ENCODE results near the gene DNMT1.

The DNMT1 gene

GRCh38 chr19:10138879-10139795 is 55.6 kb downstream of the DNMT1 start:
- no peaks in the 10 kb centered on the region for H3K27me3 ChIP-seq (ENCODE audit: insufficient read depth, low read length)
- WGBS, result 96% methylated on average over 27 of the region's 27 CpGs
- H3K36me3 ChIP-seq (ENCODE audit: insufficient read depth, low read length), result peaks cover 98% of the 10 kb centered on the region
- H3K4me1 ChIP-seq (ENCODE audit: insufficient read depth, low read length), result no peaks in the 10 kb centered on the region
- no peak overlapping the region for H3K9ac ChIP-seq (ENCODE audit: low read depth, low read length)
- no peak overlapping the region for H3K4me3 ChIP-seq (ENCODE audit: low read length)
- H3K9me3 ChIP-seq (ENCODE audit: insufficient read depth, low read depth, low read length), result no peaks in the 10 kb centered on the region
- H3K27ac ChIP-seq (ENCODE audit: low read depth, low read length), result no peak overlapping the region

- Histone ChIP-seq H3K9me3 (ENCODE audit: insufficient read depth, low read depth, low read length) (no peaks in the 10 kb centered on the region), H3K4me3 (ENCODE audit: low read length) (no peak overlapping the region), H3K36me3 (ENCODE audit: insufficient read depth, low read length) (peaks cover 98% of the 10 kb centered on the region), H3K4me1 (ENCODE audit: insufficient read depth, low read length) (no peaks in the 10 kb centered on the region), H3K9ac (ENCODE audit: low read depth, low read length) (no peak overlapping the region), H3K27me3 (ENCODE audit: insufficient read depth, low read length) (no peaks in the 10 kb centered on the region), H3K27ac (ENCODE audit: low read depth, low read length) (no peak overlapping the region)
- WGBS, result 95% methylated on average over 38 of the region's 38 CpGs
These were observed 56.7 kb downstream of the DNMT1 start for GRCh38 chr19:10137751-10138682.

- no peaks in the 10 kb centered on the region for H3K9me3 ChIP-seq (ENCODE audit: insufficient read depth, low read depth, low read length)
- H3K27ac ChIP-seq (ENCODE audit: low read depth, low read length), result no peak overlapping the region
- H3K4me3 ChIP-seq (ENCODE audit: low read length), result no peak overlapping the region
- 97% methylated on average over 14 of the region's 14 CpGs for WGBS
- H3K36me3 ChIP-seq (ENCODE audit: insufficient read depth, low read length), result peaks cover 93% of the 10 kb centered on the region
- H3K4me1 ChIP-seq (ENCODE audit: insufficient read depth, low read length), result no peaks in the 10 kb centered on the region
- no peak overlapping the region for H3K9ac ChIP-seq (ENCODE audit: low read depth, low read length)
- no peaks in the 10 kb centered on the region for H3K27me3 ChIP-seq (ENCODE audit: insufficient read depth, low read length)
These were observed 57.8 kb downstream of the DNMT1 start for GRCh38 chr19:10136936-10137335.

GRCh38 chr19:10135551-10136334 is 59.0 kb downstream of the DNMT1 start:
- H3K4me1 ChIP-seq (ENCODE audit: insufficient read depth, low read length), result no peaks in the 10 kb centered on the region
- peaks cover 92% of the 10 kb centered on the region for H3K36me3 ChIP-seq (ENCODE audit: insufficient read depth, low read length)
- no peak overlapping the region for H3K27ac ChIP-seq (ENCODE audit: low read depth, low read length)
- no peak overlapping the region for H3K9ac ChIP-seq (ENCODE audit: low read depth, low read length)
- WGBS, result 96% methylated on average over 39 of the region's 39 CpGs
- no peak overlapping the region for H3K4me3 ChIP-seq (ENCODE audit: low read length)
- H3K27me3 ChIP-seq (ENCODE audit: insufficient read depth, low read length), result no peaks in the 10 kb centered on the region
- H3K9me3 ChIP-seq (ENCODE audit: insufficient read depth, low read depth, low read length), result no peaks in the 10 kb centered on the region

GRCh38 chr19:10134040-10134439 is 60.7 kb downstream of the DNMT1 start:
- Histone ChIP-seq H3K4me3 (ENCODE audit: low read length) (no peak overlapping the region), H3K27me3 (ENCODE audit: insufficient read depth, low read length) (no peaks in the 10 kb centered on the region), H3K9me3 (ENCODE audit: insufficient read depth, low read depth, low read length) (no peaks in the 10 kb centered on the region), H3K9ac (ENCODE audit: low read depth, low read length) (no peak overlapping the region), H3K4me1 (ENCODE audit: insufficient read depth, low read length) (no peaks in the 10 kb centered on the region), H3K27ac (ENCODE audit: low read depth, low read length) (no peak overlapping the region), H3K36me3 (ENCODE audit: insufficient read depth, low read length) (peaks cover 81% of the 10 kb centered on the region)
- 95% methylated on average over 9 of the region's 9 CpGs for WGBS

- Histone ChIP-seq H3K4me1 (ENCODE audit: insufficient read depth, low read length) (no peaks in the 10 kb centered on the region), H3K9ac (ENCODE audit: low read depth, low read length) (no peak overlapping the region), H3K27me3 (ENCODE audit: insufficient read depth, low read length) (no peaks in the 10 kb centered on the region), H3K27ac (ENCODE audit: low read depth, low read length) (no peak overlapping the region), H3K36me3 (ENCODE audit: insufficient read depth, low read length) (peaks cover 78% of the 10 kb centered on the region), H3K4me3 (ENCODE audit: low read length) (no peak overlapping the region), H3K9me3 (ENCODE audit: insufficient read depth, low read depth, low read length) (no peaks in the 10 kb centered on the region)
- WGBS, result 96% methylated on average over 11 of the region's 11 CpGs
These were observed 61.2 kb downstream of the DNMT1 start for GRCh38 chr19:10133596-10133995.

GRCh38 chr19:10132905-10133304 is 61.8 kb downstream of the DNMT1 start:
- Histone ChIP-seq H3K27me3 (ENCODE audit: insufficient read depth, low read length) (no peaks in the 10 kb centered on the region), H3K27ac (ENCODE audit: low read depth, low read length) (no peak overlapping the region), H3K4me3 (ENCODE audit: low read length) (no peak overlapping the region), H3K4me1 (ENCODE audit: insufficient read depth, low read length) (no peaks in the 10 kb centered on the region), H3K9me3 (ENCODE audit: insufficient read depth, low read depth, low read length) (no peaks in the 10 kb centered on the region), H3K36me3 (ENCODE audit: insufficient read depth, low read length) (peaks cover 74% of the 10 kb centered on the region), H3K9ac (ENCODE audit: low read depth, low read length) (no peak overlapping the region)
- WGBS, result 94% methylated on average over 7 of the region's 7 CpGs

- WGBS, result 99% methylated on average over 3 of the region's 4 CpGs
- H3K9me3 ChIP-seq (ENCODE audit: insufficient read depth, low read depth, low read length), result no peaks in the 10 kb centered on the region
- no peak overlapping the region for H3K4me3 ChIP-seq (ENCODE audit: low read length)
These were observed 68.5 kb downstream of the DNMT1 start for GRCh38 chr19:10126213-10126639.

GRCh38 chr19:10124429-10124828 is 70.3 kb downstream of the DNMT1 start:
- WGBS, result 88% methylated on average over 7 of the region's 7 CpGs
- Histone ChIP-seq H3K4me1 (ENCODE audit: insufficient read depth, low read length) (no peaks in the 10 kb centered on the region), H3K4me3 (ENCODE audit: low read length) (no peak overlapping the region), H3K27me3 (ENCODE audit: insufficient read depth, low read length) (no peaks in the 10 kb centered on the region), H3K9ac (ENCODE audit: low read depth, low read length) (no peak overlapping the region), H3K36me3 (ENCODE audit: insufficient read depth, low read length) (peaks cover 15% of the 10 kb centered on the region), H3K9me3 (ENCODE audit: insufficient read depth, low read depth, low read length) (no peaks in the 10 kb centered on the region), H3K27ac (ENCODE audit: low read depth, low read length) (no peak overlapping the region)

More at GRCh38 chr19:10126213-10126639, 68.5 kb downstream of the DNMT1 start:
- Histone ChIP-seq H3K27me3 (ENCODE audit: insufficient read depth, low read length) (no peaks in the 10 kb centered on the region), H3K4me1 (ENCODE audit: insufficient read depth, low read length) (no peaks in the 10 kb centered on the region), H3K36me3 (ENCODE audit: insufficient read depth, low read length) (peaks cover 25% of the 10 kb centered on the region), H3K9ac (ENCODE audit: low read depth, low read length) (no peak overlapping the region), H3K27ac (ENCODE audit: low read depth, low read length) (no peak overlapping the region)

GRCh38 chr19:10122045-10122444 is 72.7 kb downstream of the DNMT1 start:
- WGBS, result 93% methylated on average over 6 of the region's 6 CpGs
- Histone ChIP-seq H3K4me1 (ENCODE audit: insufficient read depth, low read length) (no peaks in the 10 kb centered on the region), H3K9ac (ENCODE audit: low read depth, low read length) (no peak overlapping the region)

More at GRCh38 chr19:10122045-10122444, 72.7 kb downstream of the DNMT1 start:
- Histone ChIP-seq H3K27me3 (ENCODE audit: insufficient read depth, low read length) (no peaks in the 10 kb centered on the region), H3K4me3 (ENCODE audit: low read length) (no peak overlapping the region), H3K36me3 (ENCODE audit: insufficient read depth, low read length) (peaks cover 21% of the 10 kb centered on the region), H3K27ac (ENCODE audit: low read depth, low read length) (no peak overlapping the region), H3K9me3 (ENCODE audit: insufficient read depth, low read depth, low read length) (no peaks in the 10 kb centered on the region)

Measured in HUES64 (cell line).